Caco-2 (cell line): ENCODE results near the gene EPS8L2. TPM values are rescaled to one million over a fixed set of nuclear protein-coding genes. Genes with fewer than 3 reads are reported as not detected.

Experiments used
- BruUV-seq: library from RNA; stranded (reverse); fragments of 400-500 nt; replicated peaks from 2 replicates; lab custom pipeline; 2021; lab: Mats Ljungman, UMichigan
- CTCF ChIA-PET: fragments of 300-600 bp; sonication (Branson Sonifier 250); formaldehyde crosslinking; loops from one replicate; lab custom pipeline; 2022; ENCODE audit warnings: antibody characterized with exemption; lab: Charles Lee
- POLR2A ChIA-PET: fragments of 300-600 bp; sonication (Branson Sonifier 250); formaldehyde crosslinking; loops from one replicate; lab custom pipeline; 2022; ENCODE audit warnings: antibody characterized with exemption; lab: Charles Lee
- DNase-seq, 2 experiments: peaks; one replicate each; pipeline versions ENCODE4 v3.0.0 to v3.0.0-alpha.2; 2020 to 2022
- H3K27me3 ChIP-seq: replicated peaks from 2 replicates; pipeline ENCODE4 v1.6.0; 2011; ENCODE audit warnings: low read length; ENCODE audit not compliant: control insufficient read depth, insufficient read depth
- H3K36me3 ChIP-seq: 2 replicates; pipeline ENCODE4 v1.5.1; 2011; ENCODE audit warnings: low read length; ENCODE audit not compliant: control insufficient read depth, insufficient read depth
- H3K4me1 ChIP-seq: fragments of 250-450 bp; sonication (Bioruptor Pico); 2 replicates; pipeline ENCODE4 v1.5.1; 2020; ENCODE audit warnings: mild to moderate bottlenecking
- H3K4me3 ChIP-seq: 2 replicates; pipeline ENCODE4 v1.5.1; 2011; ENCODE audit warnings: low read depth, mild to moderate bottlenecking, control low read depth, low read length
- H3K9me3 ChIP-seq: fragments of 250-450 bp; sonication (Bioruptor Pico); 2 replicates; pipeline ENCODE4 v1.5.1; 2020; ENCODE audit warnings: mild to moderate bottlenecking, moderate library complexity
- H3K27ac Mint-ChIP-seq: one replicate; pipeline ENCODE4 v1.8.0; 2022; ENCODE audit warnings: mixed read lengths; ENCODE audit not compliant: unreplicated experiment
- H3K27me3 Mint-ChIP-seq: one replicate; pipeline ENCODE4 v1.8.0; 2022; ENCODE audit warnings: mixed read lengths; ENCODE audit not compliant: insufficient read depth, unreplicated experiment
- H3K36me3 Mint-ChIP-seq: one replicate; pipeline ENCODE4 v1.8.0; 2022; ENCODE audit warnings: mild to moderate bottlenecking, mixed read lengths; ENCODE audit not compliant: insufficient read depth, unreplicated experiment
- H3K4me1 Mint-ChIP-seq: one replicate; pipeline ENCODE4 v1.8.0; 2022; ENCODE audit warnings: low read depth, mixed read lengths; ENCODE audit not compliant: unreplicated experiment
- H3K4me3 Mint-ChIP-seq: one replicate; pipeline ENCODE4 v1.8.0; 2022; ENCODE audit warnings: mild to moderate bottlenecking, moderate library complexity, mixed read lengths; ENCODE audit not compliant: unreplicated experiment
- H3K9me3 Mint-ChIP-seq: one replicate; pipeline ENCODE4 v1.8.0; 2022; ENCODE audit warnings: mixed read lengths; ENCODE audit not compliant: unreplicated experiment
- CTCF ChIP-seq, 2 experiments: fragments of 200-600 bp in 1 of 2; IDR thresholded peaks; 1 replicate in 1 of 2; 2 replicates in 1 of 2; pipeline versions ENCODE4 v1.5.1 to v1.8.0; 2011 to 2022; ENCODE audit warnings: antibody characterized with exemption in 1 of 2, control low read depth in 1 of 2, inconsistent platforms in 1 of 2, low read depth in 1 of 2, low read length in 1 of 2, mild to moderate bottlenecking in 1 of 2, moderate library complexity in 1 of 2; ENCODE audit not compliant: insufficient read depth in 1 of 2, severe bottlenecking in 1 of 2, unreplicated experiment in 1 of 2
- intact Hi-C: fragments of 100-400 bp; cut with micrococcal nuclease; formaldehyde crosslinking; loops from one replicate; pipeline ENCODE4 v1.10.0; 2022; ENCODE audit not compliant: unreplicated experiment
- total RNA-seq: library from RNA; stranded (reverse); gene quantifications from 2 replicates; pipeline ENCODE4 v1.2.3, GENCODE V29; 2022

The EPS8L2 gene
- total RNA-seq, 1 experiment from 2014 or later = 224 TPM

- CTCF ChIA-PET = no interaction called here
- Mint-ChIP-seq H3K27me3 (no peaks in the 10 kb centered on the region), H3K9me3 (no peaks in the 10 kb centered on the region), H3K27ac (no peak overlapping the region), H3K4me1 (peaks cover 5% of the 10 kb centered on the region), H3K36me3 (peaks cover 59% of the 10 kb centered on the region), H3K4me3 (no peak overlapping the region)
- BruUV-seq = no TSS peak
- no peaks in the 10 kb centered on the region for H3K27me3 ChIP-seq
- intact Hi-C loops = no loop called here
- H3K4me3 ChIP-seq = no peak overlapping the region
- TF ChIP-seq CTCF (IDR thresholded peaks at IDR 0.05; ENCODE audit: insufficient read depth in 1 of 2, low read depth in 1 of 2, low read length in 1 of 2, severe bottlenecking in 1 of 2, unreplicated experiment in 1 of 2) = no peak
- POLR2A ChIA-PET = no interaction called here
- no peaks in the 10 kb centered on the region for H3K9me3 ChIP-seq
- DNase-seq = no peak
- H3K4me1 ChIP-seq = no peaks in the 10 kb centered on the region
- H3K36me3 ChIP-seq = peaks cover 3% of the 10 kb centered on the region
These were observed 45.2 kb upstream of the EPS8L2 start for GRCh38 chr11:660681-661444.

GRCh38 chr11:662689-663274 is 43.2 kb upstream of the EPS8L2 start:
- BruUV-seq = no TSS peak
- H3K9me3 Mint-ChIP-seq = no peaks in the 10 kb centered on the region
- Histone ChIP-seq H3K9me3 (no peaks in the 10 kb centered on the region), H3K27me3 (no peaks in the 10 kb centered on the region), H3K4me1 (no peaks in the 10 kb centered on the region), H3K4me3 (no peak overlapping the region), H3K36me3 (peaks cover 2% of the 10 kb centered on the region)
- peak in 1 of 2 experiments; percentile 65 for DNase-seq
- intact Hi-C loops = loop anchor here (1.0 kb wide), 1 partner anchor 61 kb away; no protein-coding TSS in a partner anchor
- no peak overlapping the region for H3K27ac Mint-ChIP-seq
- CTCF ChIA-PET = no interaction called here
- H3K4me3 Mint-ChIP-seq = no peak overlapping the region
- TF ChIP-seq CTCF (IDR thresholded peaks at IDR 0.05; ENCODE audit: insufficient read depth in 1 of 2, low read depth in 1 of 2, low read length in 1 of 2, severe bottlenecking in 1 of 2, unreplicated experiment in 1 of 2) = peak; percentile 72 to 78
- no peaks in the 10 kb centered on the region for H3K27me3 Mint-ChIP-seq
- no peaks in the 10 kb centered on the region for H3K4me1 Mint-ChIP-seq
- POLR2A ChIA-PET = no interaction called here
- peaks cover 67% of the 10 kb centered on the region for H3K36me3 Mint-ChIP-seq

GRCh38 chr11:665062-665703 is 40.8 kb upstream of the EPS8L2 start:
- H3K4me3 ChIP-seq = no peak overlapping the region
- Mint-ChIP-seq H3K27me3 (no peaks in the 10 kb centered on the region), H3K27ac (no peak overlapping the region), H3K36me3 (peaks cover 75% of the 10 kb centered on the region), H3K9me3 (no peaks in the 10 kb centered on the region), H3K4me1 (no peaks in the 10 kb centered on the region), H3K4me3 (no peak overlapping the region)
- intact Hi-C loops = no loop called here
- BruUV-seq = no TSS peak
- no peak for DNase-seq
- ChIA-PET POLR2A (no interaction called here), CTCF (no interaction called here)
- H3K27me3 ChIP-seq = no peaks in the 10 kb centered on the region
- no peaks in the 10 kb centered on the region for H3K4me1 ChIP-seq
- peaks cover 2% of the 10 kb centered on the region for H3K36me3 ChIP-seq
- no peak for TF ChIP-seq CTCF (IDR thresholded peaks at IDR 0.05; ENCODE audit: insufficient read depth in 1 of 2, low read depth in 1 of 2, low read length in 1 of 2, severe bottlenecking in 1 of 2, unreplicated experiment in 1 of 2)
- H3K9me3 ChIP-seq = no peaks in the 10 kb centered on the region
